Activated naive CD8-positive, alpha-beta T cell treated with anti-CD3 and anti-CD28 coated beads, Interleukin-2, amount 10 ng/mL, durations not matched to agents 7 days and 5 days (primary cell): ENCODE results near the gene CCDC110. TPM values are rescaled to one million over a fixed set of nuclear protein-coding genes. Genes with fewer than 3 reads are reported as not detected.

Experiments
- ATAC-seq: fragments of 150-1000 bp; cut with Tn5 transposase; one replicate; pipeline ENCODE4 v1.10.0; 2021; ENCODE audit warnings: low read depth, moderate library complexity
- POLR2A ChIA-PET: fragments of 350-600 bp; sonication (Branson Sonifier 250); formaldehyde crosslinking; loops from one replicate; lab custom pipeline; 2021; ENCODE audit warnings: antibody characterized with exemption; lab: Charles Lee
- DNase-seq: peaks from one replicate; pipeline ENCODE4 v3.0.0; 2021
- H3K27ac Mint-ChIP-seq: one replicate; pipeline ENCODE4 v1.8.0; 2022; ENCODE audit warnings: mild to moderate bottlenecking, mixed read lengths
- H3K27me3 Mint-ChIP-seq: one replicate; pipeline ENCODE4 v1.8.0; 2022; ENCODE audit warnings: mild to moderate bottlenecking, moderate library complexity, mixed read lengths
- H3K36me3 Mint-ChIP-seq: one replicate; pipeline ENCODE4 v1.8.0; 2021; ENCODE audit warnings: mild to moderate bottlenecking, mixed read lengths
- H3K4me1 Mint-ChIP-seq: one replicate; pipeline ENCODE4 v1.8.0; 2021; ENCODE audit warnings: mixed read lengths
- H3K4me3 Mint-ChIP-seq: one replicate; pipeline ENCODE4 v1.8.0; 2022; ENCODE audit warnings: mild to moderate bottlenecking, moderate library complexity, mixed read lengths
- H3K9me3 Mint-ChIP-seq: one replicate; pipeline ENCODE4 v1.8.0; 2021; ENCODE audit warnings: mixed read lengths
- total RNA-seq, 2 experiments: library from RNA; stranded (reverse); gene quantifications; one replicate each; pipeline ENCODE4 v1.2.3, GENCODE V29; 2021

The CCDC110 gene
- total RNA-seq, 2 experiments from 2014 or later: 0.11 to 0.19 TPM

- POLR2A ChIA-PET: no interaction called here
- Mint-ChIP-seq H3K36me3 (no peaks in the 10 kb centered on the region), H3K4me3 (no peak overlapping the region), H3K27me3 (peaks cover 53% of the 10 kb centered on the region), H3K27ac (no peak overlapping the region), H3K9me3 (no peaks in the 10 kb centered on the region), H3K4me1 (peaks cover 7% of the 10 kb centered on the region)
- ATAC-seq (no peak), DNase-seq (no peak)
These were observed 4.4 kb downstream of the CCDC110 start for GRCh38 chr4:185467101-185467500.

DNA sequence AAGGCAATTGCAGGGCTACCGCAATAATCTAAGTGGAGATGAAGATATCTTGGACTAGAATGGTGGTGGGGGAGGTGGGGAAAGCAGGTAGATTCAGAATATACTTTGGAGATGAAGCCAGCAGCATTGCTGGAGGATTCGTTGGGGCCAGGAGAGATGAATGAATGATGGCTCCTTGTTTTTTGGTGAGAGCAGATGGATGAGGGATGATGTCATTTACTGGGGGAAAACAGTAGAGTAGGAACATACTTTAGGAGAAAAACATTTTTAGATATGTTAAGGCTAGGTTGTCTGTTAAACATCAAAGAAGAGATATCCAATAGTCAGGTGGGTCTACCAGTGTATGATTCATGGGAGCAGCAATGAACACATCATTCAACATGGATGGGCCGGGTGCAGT is 5.8 kb downstream of the CCDC110 start:
- Mint-ChIP-seq H3K9me3 (no peaks in the 10 kb centered on the region), H3K27me3 (peaks cover 50% of the 10 kb centered on the region), H3K36me3 (no peaks in the 10 kb centered on the region), H3K4me3 (no peak overlapping the region), H3K4me1 (peaks cover 4% of the 10 kb centered on the region), H3K27ac (no peak overlapping the region)
- DNase-seq (no peak), ATAC-seq (no peak)
- POLR2A ChIA-PET: no interaction called here

DNA sequence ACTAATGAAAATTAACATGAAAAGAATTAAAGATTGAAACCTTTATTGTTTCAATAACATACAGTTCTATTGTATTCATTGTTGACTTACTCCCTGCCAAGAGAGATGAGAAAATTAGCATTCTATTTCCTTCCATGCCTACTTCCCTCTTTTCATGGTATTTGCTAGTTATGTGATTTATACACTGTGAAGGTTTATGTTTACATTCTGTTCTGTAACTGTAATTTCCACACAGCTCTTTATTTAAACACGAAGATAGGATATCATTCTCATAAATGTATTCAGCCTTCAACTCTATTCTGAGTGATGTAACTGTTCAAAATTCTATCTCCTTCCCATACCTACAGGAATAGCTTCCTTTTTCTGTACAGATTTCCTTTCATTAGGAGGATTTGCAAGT is 6.6 kb downstream of the CCDC110 start:
- POLR2A ChIA-PET: no interaction called here
- Mint-ChIP-seq H3K36me3 (no peaks in the 10 kb centered on the region), H3K27ac (no peak overlapping the region), H3K4me1 (no peaks in the 10 kb centered on the region), H3K27me3 (peaks cover 44% of the 10 kb centered on the region), H3K4me3 (no peak overlapping the region), H3K9me3 (no peaks in the 10 kb centered on the region)
- DNase-seq (no peak), ATAC-seq (no peak)

GRCh38 chr4:185464183-185464582 is 7.3 kb downstream of the CCDC110 start:
- no peaks in the 10 kb centered on the region for H3K4me1 Mint-ChIP-seq
- no peaks in the 10 kb centered on the region for H3K36me3 Mint-ChIP-seq
- H3K4me3 Mint-ChIP-seq: no peak overlapping the region
- no peak overlapping the region for H3K27ac Mint-ChIP-seq
- no peak for ATAC-seq
- H3K9me3 Mint-ChIP-seq: no peaks in the 10 kb centered on the region
- DNase-seq: no peak
- peaks cover 37% of the 10 kb centered on the region for H3K27me3 Mint-ChIP-seq
- POLR2A ChIA-PET: no interaction called here

GRCh38 chr4:185463541-185463940 is 8.0 kb downstream of the CCDC110 start:
- no peak overlapping the region for H3K4me3 Mint-ChIP-seq
- no peaks in the 10 kb centered on the region for H3K4me1 Mint-ChIP-seq
- POLR2A ChIA-PET: no interaction called here
- no peaks in the 10 kb centered on the region for H3K9me3 Mint-ChIP-seq
- ATAC-seq (no peak), DNase-seq (no peak)
- no peaks in the 10 kb centered on the region for H3K36me3 Mint-ChIP-seq
- no peak overlapping the region for H3K27ac Mint-ChIP-seq
- peaks cover 33% of the 10 kb centered on the region for H3K27me3 Mint-ChIP-seq

DNA sequence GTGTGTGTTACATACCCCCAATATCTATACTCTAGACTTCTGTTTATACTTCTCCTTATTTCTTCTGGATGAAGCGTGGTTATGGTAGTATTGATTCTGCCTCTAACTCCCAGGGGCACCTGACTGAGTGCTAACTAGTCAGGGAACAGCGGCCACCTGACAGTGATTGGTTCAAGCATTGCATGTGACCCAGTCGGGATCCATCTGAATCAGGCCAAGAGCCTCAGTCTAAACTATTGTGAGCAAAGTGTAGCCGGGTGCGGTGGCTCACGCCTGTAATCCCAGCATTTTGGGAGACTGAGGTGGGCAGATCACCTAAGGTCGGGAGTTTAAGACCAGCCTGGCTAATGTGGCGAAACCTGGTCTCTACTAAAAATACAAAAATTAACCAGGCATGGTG is 10.0 kb downstream of the CCDC110 start:
- DNase-seq (no peak), ATAC-seq (no peak)
- POLR2A ChIA-PET: no interaction called here
- H3K4me1 Mint-ChIP-seq: no peaks in the 10 kb centered on the region
- no peak overlapping the region for H3K4me3 Mint-ChIP-seq
- H3K27ac Mint-ChIP-seq: no peak overlapping the region
- peaks cover 27% of the 10 kb centered on the region for H3K27me3 Mint-ChIP-seq
- no peaks in the 10 kb centered on the region for H3K9me3 Mint-ChIP-seq
- no peaks in the 10 kb centered on the region for H3K36me3 Mint-ChIP-seq

DNA sequence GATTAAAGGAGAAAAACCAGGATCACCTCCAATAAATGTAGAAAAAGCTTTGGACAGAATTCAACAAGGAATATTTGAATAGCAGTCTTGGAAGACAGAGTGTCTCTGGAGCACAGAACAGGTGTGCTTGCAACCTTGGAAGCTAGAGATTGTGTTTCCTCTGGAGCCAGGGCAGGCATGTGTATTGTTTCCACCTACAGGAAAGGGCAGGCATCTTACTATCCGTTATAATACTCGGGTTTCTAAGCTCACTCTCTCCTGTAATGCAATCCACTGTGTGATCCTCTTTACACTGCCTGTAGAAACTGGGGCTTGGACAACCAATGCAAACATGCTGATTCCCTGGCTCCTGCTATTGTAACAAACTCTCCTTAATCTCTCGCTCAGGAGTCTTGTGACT is 14.4 kb downstream of the CCDC110 start:
- ATAC-seq (no peak), DNase-seq (no peak)
- Mint-ChIP-seq H3K36me3 (no peaks in the 10 kb centered on the region), H3K4me3 (no peak overlapping the region), H3K9me3 (no peaks in the 10 kb centered on the region), H3K27me3 (peaks cover 8% of the 10 kb centered on the region), H3K27ac (no peak overlapping the region), H3K4me1 (no peaks in the 10 kb centered on the region)
- POLR2A ChIA-PET: no interaction called here

- H3K27ac Mint-ChIP-seq: no peak overlapping the region
- H3K27me3 Mint-ChIP-seq: peaks cover 8% of the 10 kb centered on the region
- H3K4me1 Mint-ChIP-seq: no peaks in the 10 kb centered on the region
- DNase-seq (no peak), ATAC-seq (no peak)
- H3K9me3 Mint-ChIP-seq: no peaks in the 10 kb centered on the region
- no peak overlapping the region for H3K4me3 Mint-ChIP-seq
- POLR2A ChIA-PET: no interaction called here
- no peaks in the 10 kb centered on the region for H3K36me3 Mint-ChIP-seq
These were observed 15.4 kb downstream of the CCDC110 start for GRCh38 chr4:185456131-185456530.

DNA sequence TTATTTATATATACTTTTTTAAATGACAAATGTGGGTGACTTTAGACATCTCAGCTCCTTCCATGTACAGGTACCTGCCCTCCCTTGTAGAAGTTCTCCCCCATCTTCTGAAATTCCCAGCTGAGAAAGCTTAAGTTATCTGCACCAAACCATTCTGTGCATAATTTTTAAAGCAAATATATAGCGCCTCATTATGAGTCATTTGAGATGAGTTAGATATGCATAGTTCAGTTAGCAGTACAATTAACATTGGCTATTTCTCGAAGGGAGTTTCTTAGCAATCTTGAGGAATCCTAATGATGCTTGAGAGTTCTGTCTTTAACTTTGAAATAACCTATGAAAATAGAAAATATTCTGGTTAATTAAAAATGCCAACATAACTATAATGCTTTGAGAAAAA is 26.3 kb downstream of the CCDC110 start:
- no peak for DNase-seq

GRCh38 chr4:185441479-185441878 is 30.1 kb downstream of the CCDC110 start:
- no peaks in the 10 kb centered on the region for H3K4me1 Mint-ChIP-seq
- ATAC-seq: no peak
- no peaks in the 10 kb centered on the region for H3K9me3 Mint-ChIP-seq
- POLR2A ChIA-PET: no interaction called here
- DNase-seq: no peak
- no peak overlapping the region for H3K27ac Mint-ChIP-seq
- H3K4me3 Mint-ChIP-seq: no peak overlapping the region
- H3K27me3 Mint-ChIP-seq: peaks cover 2% of the 10 kb centered on the region
- no peaks in the 10 kb centered on the region for H3K36me3 Mint-ChIP-seq

More for the DNA sequence above, 26.3 kb downstream of the CCDC110 start:
- H3K36me3 Mint-ChIP-seq: no peaks in the 10 kb centered on the region
- H3K9me3 Mint-ChIP-seq: no peaks in the 10 kb centered on the region
- POLR2A ChIA-PET: no interaction called here
- H3K27me3 Mint-ChIP-seq: peaks cover 5% of the 10 kb centered on the region
- no peaks in the 10 kb centered on the region for H3K4me1 Mint-ChIP-seq
- ATAC-seq: no peak
- H3K4me3 Mint-ChIP-seq: no peak overlapping the region
- no peak overlapping the region for H3K27ac Mint-ChIP-seq

GRCh38 chr4:185437809-185438208 is 33.7 kb downstream of the CCDC110 start:
- H3K9me3 Mint-ChIP-seq: no peaks in the 10 kb centered on the region
- H3K4me3 Mint-ChIP-seq: no peak overlapping the region
- POLR2A ChIA-PET: no interaction called here
- no peaks in the 10 kb centered on the region for H3K4me1 Mint-ChIP-seq
- no peaks in the 10 kb centered on the region for H3K36me3 Mint-ChIP-seq
- peaks cover 7% of the 10 kb centered on the region for H3K27me3 Mint-ChIP-seq
- ATAC-seq (no peak), DNase-seq (no peak)
- no peak overlapping the region for H3K27ac Mint-ChIP-seq

- DNase-seq: no peak
- no peak overlapping the region for H3K27ac Mint-ChIP-seq
- H3K4me3 Mint-ChIP-seq: no peak overlapping the region
- POLR2A ChIA-PET: no interaction called here
- peaks cover 8% of the 10 kb centered on the region for H3K27me3 Mint-ChIP-seq
- no peaks in the 10 kb centered on the region for H3K9me3 Mint-ChIP-seq
- ATAC-seq: no peak
- no peaks in the 10 kb centered on the region for H3K36me3 Mint-ChIP-seq
- H3K4me1 Mint-ChIP-seq: no peaks in the 10 kb centered on the region
These were observed 36.1 kb downstream of the CCDC110 start for GRCh38 chr4:185435466-185435865.

DNA sequence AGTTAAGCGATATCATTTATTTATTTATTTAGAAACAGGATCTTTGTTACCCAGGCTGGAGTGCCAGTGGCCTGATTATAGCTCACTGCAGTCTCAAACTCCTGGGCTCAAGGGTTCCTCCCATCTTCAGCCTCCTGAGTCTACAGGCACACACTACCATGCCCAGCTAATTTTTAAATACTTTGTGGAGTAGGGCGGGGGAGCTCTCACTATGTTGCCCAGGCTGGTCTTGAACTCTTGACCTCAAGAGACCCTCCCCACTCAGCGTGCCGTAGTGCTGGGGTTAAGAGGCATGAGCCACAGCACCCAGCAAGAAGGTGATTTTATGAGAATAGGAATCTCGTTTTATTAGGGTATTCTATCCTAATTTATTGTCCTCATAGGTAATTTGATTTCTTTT is 41.9 kb downstream of the CCDC110 start:
- H3K27me3 Mint-ChIP-seq: peaks cover 12% of the 10 kb centered on the region
- H3K9me3 Mint-ChIP-seq: no peaks in the 10 kb centered on the region
- H3K27ac Mint-ChIP-seq: no peak overlapping the region
- POLR2A ChIA-PET: no interaction called here
- no peak overlapping the region for H3K4me3 Mint-ChIP-seq
- H3K4me1 Mint-ChIP-seq: peaks cover 10% of the 10 kb centered on the region
- no peak for DNase-seq
- H3K36me3 Mint-ChIP-seq: no peaks in the 10 kb centered on the region
- ATAC-seq: no peak

- Mint-ChIP-seq H3K4me3 (no peak overlapping the region), H3K27me3 (peaks cover 7% of the 10 kb centered on the region), H3K27ac (no peak overlapping the region), H3K36me3 (peaks cover 2% of the 10 kb centered on the region), H3K9me3 (no peaks in the 10 kb centered on the region), H3K4me1 (peaks cover 18% of the 10 kb centered on the region)
- POLR2A ChIA-PET: interaction anchor here (2.7 kb wide), 1 partner anchor 31 kb away, joined by 27 read pairs; the partner anchor contains the start of genes ANKRD37 and LRP2BP
- no peak for ATAC-seq
- DNase-seq: no peak
These were observed 44.4 kb downstream of the CCDC110 start for GRCh38 chr4:185426960-185427688.
